ENCODE measurements around the gene MRTO4. TPM values are rescaled to one million over a fixed set of nuclear protein-coding genes. Genes with fewer than 3 reads are reported as not detected.

Gene MRTO4
- total RNA-seq, 1 experiment from 2014 or later: 90.1 TPM

DNA sequence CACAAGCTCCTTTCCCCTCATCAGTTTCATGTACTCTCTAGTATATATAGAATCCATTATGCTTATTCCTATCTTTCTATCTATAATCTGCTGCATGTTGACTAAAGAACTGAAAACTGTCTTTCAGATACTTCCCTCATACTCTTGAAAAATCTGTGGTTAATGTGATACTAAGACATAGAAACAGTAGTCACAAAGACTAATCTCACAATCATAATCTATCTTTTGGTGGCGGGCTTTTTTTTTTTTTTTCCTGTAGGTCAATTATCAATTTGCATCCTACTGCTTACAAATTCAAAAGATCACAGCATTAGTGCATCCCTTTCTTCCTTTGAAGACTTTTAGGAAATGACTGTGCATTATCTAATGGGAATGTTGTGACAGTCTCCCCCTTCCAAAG, 46.2 kb upstream of the MRTO4 start:
- intact Hi-C loops (cut with micrococcal nuclease; ENCODE audit: unreplicated experiment): no loop called here
- in situ Hi-C loops (cut with HindIII; ENCODE audit: low pct_unique_long_range_greater_than_20kb, low sequenced_read_pairs): no loop called here
- DNase-seq (ENCODE audit: low read depth, low spot score) (no peak), ATAC-seq (no peak)
- H3K27ac ChIP-seq (ENCODE audit: low read length): no peak overlapping the region
- POLR2A ChIA-PET: interaction anchor here (0.5 to 1.0 kb wide), 2 partner anchors 11 to 66 kb away, joined by 3 to 8 read pairs; no protein-coding TSS in a partner anchor
- no peaks in the 10 kb centered on the region for H3K27me3 ChIP-seq (ENCODE audit: control insufficient read depth, insufficient read depth, low read length)
- H3K9me3 ChIP-seq (ENCODE audit: control insufficient read depth, insufficient read depth, low read depth, low read length): no peaks in the 10 kb centered on the region
- no peak overlapping the region for H3K4me3 ChIP-seq (ENCODE audit: low read depth in 2 of 2, low read length in 2 of 2)
- TF ChIP-seq TCF7L2 (IDR thresholded peaks at IDR 0.05; ENCODE audit: low read depth, low read length): no peak
- TF ChIP-seq SIN3A (IDR thresholded peaks at IDR 0.05; ENCODE audit: borderline replicate concordance, insufficient read depth, low read depth, low read length): no peak
- TF ChIP-seq, protein P1, sequence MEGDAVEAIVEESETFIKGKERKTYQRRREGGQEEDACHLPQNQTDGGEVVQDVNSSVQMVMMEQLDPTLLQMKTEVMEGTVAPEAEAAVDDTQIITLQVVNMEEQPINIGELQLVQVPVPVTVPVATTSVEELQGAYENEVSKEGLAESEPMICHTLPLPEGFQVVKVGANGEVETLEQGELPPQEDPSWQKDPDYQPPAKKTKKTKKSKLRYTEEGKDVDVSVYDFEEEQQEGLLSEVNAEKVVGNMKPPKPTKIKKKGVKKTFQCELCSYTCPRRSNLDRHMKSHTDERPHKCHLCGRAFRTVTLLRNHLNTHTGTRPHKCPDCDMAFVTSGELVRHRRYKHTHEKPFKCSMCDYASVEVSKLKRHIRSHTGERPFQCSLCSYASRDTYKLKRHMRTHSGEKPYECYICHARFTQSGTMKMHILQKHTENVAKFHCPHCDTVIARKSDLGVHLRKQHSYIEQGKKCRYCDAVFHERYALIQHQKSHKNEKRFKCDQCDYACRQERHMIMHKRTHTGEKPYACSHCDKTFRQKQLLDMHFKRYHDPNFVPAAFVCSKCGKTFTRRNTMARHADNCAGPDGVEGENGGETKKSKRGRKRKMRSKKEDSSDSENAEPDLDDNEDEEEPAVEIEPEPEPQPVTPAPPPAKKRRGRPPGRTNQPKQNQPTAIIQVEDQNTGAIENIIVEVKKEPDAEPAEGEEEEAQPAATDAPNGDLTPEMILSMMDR (IDR thresholded peaks at IDR 0.05): no peak
- CTCF ChIA-PET: no interaction called here
- peaks cover 3% of the 10 kb centered on the region; the same call in 1 of the 2 replicates for H3K36me3 ChIP-seq (ENCODE audit: control insufficient read depth, insufficient read depth, low read length)
- BruUV-seq (replicated peaks): no TSS peak
- peaks cover 21% of the 10 kb centered on the region for H3K4me1 ChIP-seq (ENCODE audit: control insufficient read depth, insufficient read depth, low read length)

DNA sequence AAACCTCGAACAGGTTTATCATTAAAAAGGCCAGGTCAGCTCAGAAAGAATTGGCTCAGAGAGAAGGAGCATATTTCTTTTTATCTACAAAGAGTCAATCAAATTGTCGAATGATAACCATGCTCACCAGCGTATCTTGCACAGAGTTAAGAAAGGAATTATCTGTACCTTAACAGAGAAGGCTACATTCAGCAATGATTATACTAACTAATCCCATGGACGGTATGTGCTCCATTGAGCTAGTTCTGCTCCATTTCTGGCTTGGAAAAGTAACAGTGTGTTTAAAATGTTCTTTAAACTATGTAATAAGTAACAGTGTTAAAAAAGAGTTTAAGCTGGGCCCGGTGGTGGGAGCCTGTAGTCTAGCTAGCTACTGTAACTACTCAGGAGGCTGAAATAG, 45.8 kb upstream of the MRTO4 start:
- ATAC-seq (no peak), DNase-seq (ENCODE audit: low read depth, low spot score) (no peak)
- Histone ChIP-seq H3K4me1 (ENCODE audit: control insufficient read depth, insufficient read depth, low read length) (peaks cover 21% of the 10 kb centered on the region), H3K9me3 (ENCODE audit: control insufficient read depth, insufficient read depth, low read depth, low read length) (no peaks in the 10 kb centered on the region), H3K27ac (ENCODE audit: low read length) (no peak overlapping the region), H3K27me3 (ENCODE audit: control insufficient read depth, insufficient read depth, low read length) (no peaks in the 10 kb centered on the region), H3K36me3 (ENCODE audit: control insufficient read depth, insufficient read depth, low read length) (peaks cover 3% of the 10 kb centered on the region; the same call in 1 of the 2 replicates), H3K4me3 (ENCODE audit: low read depth in 2 of 2, low read length in 2 of 2) (no peak overlapping the region)
- ChIA-PET CTCF (no interaction called here), POLR2A (interaction anchor here (0.5 to 1.0 kb wide), 2 partner anchors 10 to 66 kb away, joined by 3 to 8 read pairs; no protein-coding TSS in a partner anchor)
- in situ Hi-C loops (cut with HindIII; ENCODE audit: low pct_unique_long_range_greater_than_20kb, low sequenced_read_pairs): no loop called here
- intact Hi-C loops (cut with micrococcal nuclease; ENCODE audit: unreplicated experiment): no loop called here
- no TSS peak for BruUV-seq (replicated peaks)
- TF ChIP-seq, protein P2, sequence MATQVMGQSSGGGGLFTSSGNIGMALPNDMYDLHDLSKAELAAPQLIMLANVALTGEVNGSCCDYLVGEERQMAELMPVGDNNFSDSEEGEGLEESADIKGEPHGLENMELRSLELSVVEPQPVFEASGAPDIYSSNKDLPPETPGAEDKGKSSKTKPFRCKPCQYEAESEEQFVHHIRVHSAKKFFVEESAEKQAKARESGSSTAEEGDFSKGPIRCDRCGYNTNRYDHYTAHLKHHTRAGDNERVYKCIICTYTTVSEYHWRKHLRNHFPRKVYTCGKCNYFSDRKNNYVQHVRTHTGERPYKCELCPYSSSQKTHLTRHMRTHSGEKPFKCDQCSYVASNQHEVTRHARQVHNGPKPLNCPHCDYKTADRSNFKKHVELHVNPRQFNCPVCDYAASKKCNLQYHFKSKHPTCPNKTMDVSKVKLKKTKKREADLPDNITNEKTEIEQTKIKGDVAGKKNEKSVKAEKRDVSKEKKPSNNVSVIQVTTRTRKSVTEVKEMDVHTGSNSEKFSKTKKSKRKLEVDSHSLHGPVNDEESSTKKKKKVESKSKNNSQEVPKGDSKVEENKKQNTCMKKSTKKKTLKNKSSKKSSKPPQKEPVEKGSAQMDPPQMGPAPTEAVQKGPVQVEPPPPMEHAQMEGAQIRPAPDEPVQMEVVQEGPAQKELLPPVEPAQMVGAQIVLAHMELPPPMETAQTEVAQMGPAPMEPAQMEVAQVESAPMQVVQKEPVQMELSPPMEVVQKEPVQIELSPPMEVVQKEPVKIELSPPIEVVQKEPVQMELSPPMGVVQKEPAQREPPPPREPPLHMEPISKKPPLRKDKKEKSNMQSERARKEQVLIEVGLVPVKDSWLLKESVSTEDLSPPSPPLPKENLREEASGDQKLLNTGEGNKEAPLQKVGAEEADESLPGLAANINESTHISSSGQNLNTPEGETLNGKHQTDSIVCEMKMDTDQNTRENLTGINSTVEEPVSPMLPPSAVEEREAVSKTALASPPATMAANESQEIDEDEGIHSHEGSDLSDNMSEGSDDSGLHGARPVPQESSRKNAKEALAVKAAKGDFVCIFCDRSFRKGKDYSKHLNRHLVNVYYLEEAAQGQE (IDR thresholded peaks at IDR 0.05; ENCODE audit: insufficient read depth in 1 of 2, low read depth in 2 of 2, low read length in 1 of 2): no peak
- no peak for TF ChIP-seq SIN3A (IDR thresholded peaks at IDR 0.05; ENCODE audit: borderline replicate concordance, insufficient read depth, low read depth, low read length)
- no peak for TF ChIP-seq TCF7L2 (IDR thresholded peaks at IDR 0.05; ENCODE audit: low read depth, low read length)
- TF ChIP-seq, protein P1 (IDR thresholded peaks at IDR 0.05): no peak
- TF ChIP-seq POLR2AphosphoS5 (IDR thresholded peaks at IDR 0.05; ENCODE audit: low read depth, low read length): no peak
